NCI-H187 treated with DMSO at 0.1 percent for 48 hours (cell line): ENCODE results near the gene PNISR.
"Not testable (repeated sequence)": the region's sequence is repeated elsewhere in the genome, so short reads cannot be mapped to it uniquely, and the experiment has no call there.

ENCODE experiments used
- DNase-seq: peaks from one replicate; lab custom pipeline; 2025; lab: John Stamatoyannopoulos, UW

PNISR gene

DNA sequence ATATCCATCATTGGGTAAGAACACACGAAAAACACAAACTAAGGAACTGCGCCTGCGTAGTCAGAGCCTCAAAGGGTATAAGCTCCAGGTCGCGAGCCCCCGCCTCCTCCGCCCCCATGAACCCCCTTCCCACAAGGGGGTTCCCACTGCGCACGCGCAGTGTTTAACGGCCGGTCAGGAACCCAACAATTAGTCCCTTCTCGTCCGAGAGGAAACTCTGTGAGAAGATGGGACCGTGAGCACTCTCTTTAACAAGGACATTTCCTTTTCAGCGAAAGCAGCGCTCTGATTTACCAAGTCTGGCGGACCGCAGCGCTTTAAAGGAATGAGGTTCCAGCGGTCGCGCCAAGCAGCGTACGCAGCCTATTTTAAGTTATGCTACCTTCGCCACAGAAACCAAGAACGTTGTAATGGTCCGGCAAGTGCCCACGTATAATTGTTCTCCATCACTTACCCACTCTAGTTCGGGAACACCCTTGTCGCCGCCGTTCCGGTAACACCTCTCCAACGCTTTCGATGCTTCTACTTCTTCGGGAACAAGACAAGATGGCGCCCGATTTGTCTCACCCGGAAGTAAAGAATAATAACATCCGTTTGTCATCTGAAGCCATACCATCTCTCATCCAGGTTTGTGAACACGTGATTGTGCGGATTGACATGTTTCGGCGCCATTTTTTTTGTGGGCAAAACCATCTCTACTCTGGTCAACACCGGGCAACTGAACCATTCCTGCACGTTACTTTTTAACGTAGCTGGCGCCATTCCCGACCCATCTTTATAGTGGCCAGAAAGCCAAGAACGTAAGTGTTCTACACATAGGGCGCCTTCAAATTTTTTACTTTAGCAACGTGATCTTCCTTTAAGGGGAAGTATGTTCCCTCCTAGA, at the start of gene PNISR:
Gene PNISR (minus strand): TSS at position 548 of the 886 bp plus-strand sequence. CDS start 10,649 bp downstream, outside the sequence.
- DNase-seq = peak; percentile 91

GRCh38 chr6:99473730-99474129, 48.6 kb upstream of the PNISR start:
- DNase-seq = no peak

GRCh38 chr6:99471638-99472037, 46.5 kb upstream of the PNISR start:
- DNase-seq = no peak

DNA sequence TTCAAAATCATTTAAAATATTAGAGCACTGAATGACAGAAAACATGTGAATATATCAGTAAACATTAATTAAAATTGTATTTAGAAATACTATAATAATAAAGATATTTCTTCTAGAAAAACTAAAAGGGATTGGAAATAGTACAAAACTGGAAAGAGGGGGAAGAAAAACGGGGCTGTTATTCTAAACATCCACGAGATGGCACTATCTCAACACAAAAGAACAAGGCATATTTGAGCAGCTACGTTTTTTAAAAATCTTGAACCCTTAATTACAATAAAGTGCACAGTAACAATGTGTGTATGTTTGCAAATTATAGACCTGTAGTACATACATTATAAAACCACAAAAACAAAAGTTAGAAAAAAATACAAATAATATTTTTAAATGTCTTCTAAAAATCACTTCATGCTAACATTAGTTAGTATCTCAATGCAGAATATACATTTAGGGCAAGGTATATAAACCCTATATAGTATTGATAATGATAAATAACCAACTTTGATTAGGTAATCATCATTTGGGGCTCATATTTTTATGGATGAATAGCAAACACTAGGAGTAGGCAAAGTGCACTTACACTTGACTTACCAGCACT, 42.5 kb upstream of the PNISR start:
- no peak for DNase-seq

DNA sequence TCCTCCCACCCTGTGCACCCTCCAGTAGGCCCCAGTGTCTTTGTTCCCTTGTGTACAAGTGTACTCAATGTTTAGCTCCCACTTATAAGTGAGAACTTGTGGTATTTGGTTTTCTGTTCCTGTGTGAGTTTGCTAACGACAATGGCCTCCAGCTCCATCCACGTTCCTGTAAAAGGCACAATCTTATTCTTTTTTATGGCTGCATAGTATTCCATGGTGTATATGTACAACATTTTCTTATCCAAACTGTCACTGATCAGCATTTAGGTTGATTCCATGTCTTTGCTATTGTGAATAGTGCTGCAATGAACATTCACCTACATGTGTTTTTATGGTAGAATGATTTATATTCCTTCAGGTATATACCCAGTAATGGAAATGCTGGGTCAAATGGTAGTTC, 34.0 kb upstream of the PNISR start:
- not testable (repeated sequence) for DNase-seq

DNA sequence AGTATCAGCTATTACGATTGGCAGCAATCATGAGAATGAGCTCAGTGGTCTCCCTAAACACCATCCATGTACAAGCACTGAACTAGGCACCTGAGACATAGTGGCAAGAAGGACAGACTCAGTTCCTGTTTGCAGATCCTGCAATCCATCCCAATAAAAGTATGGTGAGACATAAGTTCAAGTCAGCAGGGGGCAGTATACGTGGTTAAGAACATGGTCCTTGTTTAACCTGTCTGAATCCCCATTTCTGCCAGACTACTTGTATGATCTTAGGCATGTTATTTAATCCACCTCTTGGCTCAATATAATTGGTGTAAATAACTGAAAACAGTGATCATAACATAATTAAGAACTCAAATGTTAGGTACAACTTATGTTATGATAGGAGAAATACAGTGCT, 33.2 kb upstream of the PNISR start:
- DNase-seq = no peak

GRCh38 chr6:99446076-99446475, 21.0 kb upstream of the PNISR start:
- no peak for DNase-seq

DNA sequence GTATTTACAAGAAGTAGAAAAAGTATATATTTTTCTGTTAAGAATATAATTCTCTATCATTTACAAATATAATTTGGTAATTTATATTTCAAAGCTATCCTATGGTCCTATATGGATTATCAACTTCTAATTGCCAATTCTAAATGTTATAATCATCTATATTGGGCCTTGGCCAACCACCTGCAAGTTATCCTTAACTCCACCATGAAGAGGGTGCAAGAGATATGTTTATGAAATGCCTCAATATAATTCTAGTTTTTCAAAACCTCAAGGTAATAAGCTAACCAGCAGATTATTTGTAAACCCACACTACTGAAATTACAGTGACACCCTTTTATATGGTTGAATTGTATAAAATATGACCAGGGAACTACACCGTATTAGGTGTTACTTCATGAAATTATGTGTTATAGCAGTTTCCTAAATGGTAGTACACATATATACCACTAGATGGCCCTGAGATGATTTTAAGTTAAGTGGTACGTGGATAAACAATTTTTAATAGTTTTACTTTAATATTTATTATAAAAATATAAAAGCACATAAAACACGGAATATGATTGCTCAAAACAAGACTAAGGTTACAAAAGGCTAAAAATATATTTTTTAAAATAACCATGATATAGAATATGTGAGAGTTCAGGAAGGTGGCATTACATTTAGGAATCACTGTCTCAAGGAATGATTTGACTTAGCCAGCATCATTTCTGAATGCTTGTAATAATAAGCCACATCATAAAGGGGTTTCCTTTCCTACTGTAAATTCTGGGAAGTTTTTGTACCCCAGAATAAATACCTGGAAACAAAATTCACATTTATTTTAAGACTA, 9.8 kb upstream of the PNISR start:
- DNase-seq = no peak

DNA sequence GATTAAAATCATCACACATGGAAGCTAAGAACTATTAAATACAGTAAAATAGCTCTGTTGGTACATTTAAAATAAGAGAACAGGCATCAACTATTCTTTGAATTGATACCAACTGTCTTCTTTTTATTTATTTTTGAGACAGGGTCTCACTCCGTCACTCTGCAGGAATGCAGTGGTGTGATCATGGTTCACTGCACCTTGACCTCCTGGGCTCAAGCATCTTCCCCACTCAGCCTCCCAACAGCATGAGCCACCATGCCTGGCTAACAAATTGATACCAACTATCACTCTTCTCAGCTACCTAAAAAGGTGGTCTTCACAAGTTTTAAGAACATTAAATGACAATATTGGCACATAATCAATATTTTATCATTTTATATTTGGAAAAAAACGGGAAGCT, 7.8 kb upstream of the PNISR start:
- no peak for DNase-seq

DNA sequence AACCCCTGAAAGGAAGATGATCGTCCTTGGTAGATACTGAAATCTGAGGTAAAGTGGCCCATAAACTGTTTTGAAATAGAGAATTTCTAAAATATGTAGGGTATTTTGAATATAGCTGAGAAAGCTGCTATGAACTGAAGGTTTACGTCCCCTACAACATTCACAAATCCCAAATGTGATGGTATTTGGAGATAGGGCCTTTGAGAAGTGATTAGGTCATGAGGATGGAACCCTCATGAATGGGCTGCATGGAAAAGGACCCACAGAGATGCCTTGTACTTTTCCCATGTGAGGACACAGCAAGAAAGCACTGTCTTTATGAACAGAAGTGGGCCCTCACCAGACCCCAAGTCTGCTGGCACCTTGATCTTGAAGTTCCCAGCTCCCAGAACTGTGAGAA, 6.8 kb upstream of the PNISR start:
- no peak for DNase-seq

GRCh38 chr6:99427988-99428387, 2.9 kb upstream of the PNISR start:
- DNase-seq = no peak

DNA sequence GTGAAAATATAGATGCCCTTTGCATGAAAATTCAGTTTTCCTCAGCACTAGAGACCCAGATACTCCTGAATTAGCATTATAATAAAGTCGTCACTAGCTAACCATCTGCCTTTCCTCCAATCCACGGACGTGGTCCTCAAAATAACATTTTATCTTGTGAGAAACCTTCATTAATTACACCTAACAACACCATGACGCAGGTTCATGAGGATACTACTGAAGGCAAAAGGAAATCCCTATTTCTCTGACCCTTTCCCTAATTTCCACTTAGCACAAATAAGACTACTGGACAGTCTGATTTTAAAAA, 1.3 kb upstream of the PNISR start:
- no peak for DNase-seq

DNA sequence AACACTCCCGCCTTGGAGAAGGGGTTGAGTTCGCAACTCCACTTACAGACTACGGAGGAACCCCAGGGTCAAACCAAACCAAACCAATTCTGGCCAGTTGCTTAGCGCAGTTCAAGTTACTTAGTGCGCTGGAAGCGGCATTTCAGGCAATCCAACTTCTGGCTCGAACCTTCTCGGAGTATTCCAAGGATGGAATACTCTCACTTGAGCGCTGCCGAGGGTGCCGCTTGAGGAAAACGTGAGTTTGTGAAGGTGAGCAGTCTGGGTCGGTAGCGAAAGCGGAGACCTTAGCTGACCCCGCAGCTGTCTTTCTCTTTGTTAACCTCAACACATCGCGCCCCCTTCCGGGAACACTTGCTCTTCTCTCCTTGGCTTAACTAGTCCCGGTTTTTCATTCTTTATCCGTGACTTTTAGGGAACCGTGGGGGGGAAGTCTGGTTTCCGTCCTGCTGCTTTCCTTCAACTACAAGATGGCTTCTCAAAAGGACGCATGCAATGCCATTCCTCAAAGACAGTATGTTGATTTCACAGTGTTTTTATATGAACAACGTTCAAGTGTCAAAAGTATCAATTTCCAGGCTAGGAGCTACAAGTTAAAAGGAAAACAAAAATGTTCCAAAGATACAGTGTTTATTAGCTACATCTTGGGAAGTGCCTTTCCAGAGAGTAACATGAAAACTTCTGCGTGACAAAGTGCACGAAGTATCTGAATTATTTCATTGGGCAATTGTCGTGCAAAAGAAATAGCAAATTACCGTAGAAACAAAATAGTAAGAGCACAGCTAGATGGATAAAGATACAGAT, 741 bp upstream of the PNISR start:
- DNase-seq = no peak

GRCh38 chr6:99424022-99424421, 1.1 kb downstream of the PNISR start:
- no peak for DNase-seq

- no peak for DNase-seq
Observed at GRCh38 chr6:99422912-99423311, 2.2 kb downstream of the PNISR start.

DNA sequence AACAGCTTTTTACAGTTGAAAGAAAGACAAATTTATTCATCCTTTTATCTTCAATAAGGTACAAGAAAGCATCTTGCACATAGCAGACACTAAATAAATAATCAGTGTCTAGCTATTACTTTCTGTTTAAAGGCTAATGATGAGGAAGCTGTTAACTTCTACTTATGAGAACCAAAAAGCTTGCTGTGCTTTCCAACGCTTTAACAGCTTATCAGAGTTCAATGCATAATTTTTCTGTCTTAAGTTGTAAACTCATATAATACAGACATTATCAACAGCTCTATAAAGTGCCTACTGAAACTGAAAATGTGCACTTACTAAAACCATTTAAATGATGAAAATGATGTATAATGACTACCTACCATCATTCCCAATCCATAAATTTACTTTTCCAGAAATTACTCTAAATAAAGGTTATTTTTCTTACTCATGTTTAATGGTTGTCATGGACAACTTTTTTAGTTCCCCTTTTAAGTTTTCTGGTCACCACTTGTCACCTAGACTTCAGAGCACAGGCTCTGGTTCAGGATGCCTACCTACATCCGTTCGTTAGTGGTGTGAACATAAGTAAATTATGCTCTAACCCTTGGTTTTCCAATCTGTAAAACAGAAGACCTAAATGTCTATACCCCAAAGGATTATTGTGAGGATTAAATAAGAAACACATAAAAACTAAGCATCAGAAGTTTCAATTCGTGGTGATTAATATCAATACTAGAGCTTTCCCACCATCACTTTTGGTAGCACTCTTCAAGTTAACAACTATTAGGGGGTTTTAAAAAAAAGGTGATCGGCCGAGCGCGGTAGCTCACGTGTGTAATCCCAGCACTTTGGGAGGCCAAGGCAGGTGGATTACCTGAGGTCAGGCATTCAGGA, 8.0 kb downstream of the PNISR start:
- no peak for DNase-seq

GRCh38 chr6:99416226-99416625, 8.9 kb downstream of the PNISR start:
- no peak for DNase-seq

GRCh38 chr6:99415446-99415845, 9.7 kb downstream of the PNISR start:
- DNase-seq = no peak

DNA sequence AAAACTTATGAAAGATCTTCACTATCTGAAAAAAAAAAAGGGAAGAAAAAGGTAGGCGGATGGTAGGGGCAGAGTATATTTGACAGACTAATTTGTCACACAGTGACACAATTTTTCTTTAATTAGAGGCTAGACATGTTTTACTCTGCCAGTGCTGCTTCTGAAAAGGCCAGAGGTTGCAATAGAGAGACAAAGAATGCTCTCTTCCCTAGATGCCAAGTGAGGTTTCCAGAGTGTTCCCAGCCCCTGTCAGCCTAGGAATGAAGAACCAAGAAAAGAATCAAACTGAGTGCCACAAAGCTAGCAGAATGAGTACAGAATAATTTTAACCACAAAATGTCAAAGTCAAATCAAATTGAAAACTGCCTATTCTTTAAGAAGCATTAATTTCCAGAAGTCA, 13.0 kb downstream of the PNISR start:
- DNase-seq = no peak

DNA sequence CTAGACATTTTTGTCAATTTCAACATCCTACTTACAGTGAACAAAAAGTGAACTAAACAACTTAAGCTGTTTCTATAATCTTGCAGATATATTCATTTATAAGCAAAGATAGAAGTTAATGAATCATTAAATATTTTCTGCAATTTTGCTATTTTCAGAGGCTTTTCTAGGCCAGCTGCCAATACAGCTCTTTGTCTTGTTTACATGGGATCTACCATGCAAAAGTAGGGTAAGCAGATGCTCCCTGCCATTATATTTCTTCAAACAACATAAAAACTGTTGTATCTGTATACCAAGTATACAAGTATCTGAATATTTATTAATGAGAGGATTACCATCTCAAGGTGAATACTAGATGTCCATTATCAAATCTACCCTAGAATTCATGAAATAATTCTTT, 15.4 kb downstream of the PNISR start:
- DNase-seq = no peak

DNA sequence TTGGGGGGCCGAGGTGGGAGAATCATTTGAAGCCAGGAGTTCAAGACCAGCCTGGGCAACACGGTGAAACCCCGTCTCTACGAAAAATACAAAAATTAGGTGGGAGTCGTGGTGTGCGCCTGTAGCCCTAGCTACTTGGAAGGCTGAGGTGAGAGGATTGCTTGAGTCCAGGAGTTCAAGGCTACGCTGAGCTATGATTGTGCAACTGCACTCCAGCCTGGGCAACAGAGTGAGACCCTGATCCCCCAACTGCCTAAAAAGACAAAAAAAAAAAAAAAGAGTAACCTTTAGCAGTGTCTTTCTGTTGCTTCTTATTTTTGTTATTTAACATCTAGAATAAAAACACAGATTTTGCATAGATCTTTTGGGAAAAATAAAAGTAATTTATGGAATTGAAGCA, 18.0 kb downstream of the PNISR start:
- DNase-seq = no peak
